ENCODE results near the gene IVNS1ABP.
"Not testable (repeated sequence)": the region's sequence is repeated elsewhere in the genome, so short reads cannot be mapped to it uniquely, and the experiment has no call there.

DNA sequence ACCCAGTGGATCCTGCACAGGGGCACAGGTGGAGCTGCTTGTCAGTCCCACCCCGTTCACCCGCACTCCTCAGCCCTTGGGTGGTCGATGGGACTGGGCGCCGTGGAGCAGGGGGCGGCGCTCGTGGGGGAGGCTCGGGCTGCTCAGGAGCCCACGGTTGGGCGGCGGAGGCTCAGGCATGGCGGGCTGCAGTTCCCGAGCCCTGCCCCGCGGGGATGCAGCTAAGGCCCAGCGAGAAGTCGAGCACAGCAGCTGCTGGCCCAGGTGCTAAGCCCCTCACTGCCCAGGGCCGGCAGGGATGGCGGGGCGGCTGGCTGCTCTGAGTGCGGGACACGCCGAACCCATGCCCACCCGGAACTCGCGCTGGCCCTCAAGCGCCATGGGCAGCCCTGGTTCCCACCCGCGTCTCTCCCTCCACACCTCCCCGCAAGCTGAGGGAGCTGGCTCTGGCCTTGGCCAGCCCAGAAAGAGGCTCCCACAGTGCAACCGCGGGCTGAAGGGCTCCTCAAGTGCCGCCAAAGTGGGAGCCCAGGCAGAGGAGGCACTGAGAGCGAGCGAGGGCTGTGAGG, 4.7 kb upstream of the IVNS1ABP start:
- TF ChIP-seq POLR2AphosphoS5 (IDR thresholded peaks at IDR 0.05; ENCODE audit: low read depth); CTCF (conservative IDR thresholded peaks at IDR 0.05; ENCODE audit: low read depth in 2 of 2); EZH2 (IDR thresholded peaks at IDR 0.05; ENCODE audit: low read depth, unreplicated experiment); EZH2phosphoT487 (IDR thresholded peaks at IDR 0.05; ENCODE audit: unreplicated experiment); REST (IDR thresholded peaks at IDR 0.05; ENCODE audit: unreplicated experiment): not testable (repeated sequence)
